C4-2B (cell line): ENCODE measurements around the gene DKK1.

Experiments
- ZFX ChIP-seq: fragments of 450-650 bp; IDR thresholded peaks from 2 replicates; pipeline ENCODE4 v1.6.1; 2017
- TF ChIP-seq, protein P1 (sequence below): fragments of 450-650 bp; conservative IDR thresholded peaks from 2 replicates; pipeline ENCODE4 v1.5.1; 2017; ENCODE audit warnings: mild to moderate bottlenecking

DNA sequence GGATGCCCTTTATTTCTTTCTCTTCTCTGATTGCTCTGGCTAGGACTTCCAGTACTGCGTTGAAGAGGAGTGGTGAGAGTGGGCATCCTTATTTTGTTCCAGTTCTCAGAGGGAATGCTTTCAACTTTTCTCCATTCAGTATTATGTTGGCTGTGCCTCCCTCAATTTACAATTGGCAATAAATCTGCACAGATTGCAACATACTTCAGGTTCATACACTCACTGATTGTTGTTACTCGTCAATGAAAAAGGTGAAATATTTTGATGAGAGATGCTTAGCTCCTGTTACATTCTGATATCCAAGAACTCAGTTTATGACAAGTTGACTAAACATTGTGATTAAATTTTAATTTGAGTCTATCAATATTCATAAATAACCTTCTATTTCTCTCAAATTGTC, 37.9 kb upstream of the DKK1 start:
- TF ChIP-seq, protein P1, sequence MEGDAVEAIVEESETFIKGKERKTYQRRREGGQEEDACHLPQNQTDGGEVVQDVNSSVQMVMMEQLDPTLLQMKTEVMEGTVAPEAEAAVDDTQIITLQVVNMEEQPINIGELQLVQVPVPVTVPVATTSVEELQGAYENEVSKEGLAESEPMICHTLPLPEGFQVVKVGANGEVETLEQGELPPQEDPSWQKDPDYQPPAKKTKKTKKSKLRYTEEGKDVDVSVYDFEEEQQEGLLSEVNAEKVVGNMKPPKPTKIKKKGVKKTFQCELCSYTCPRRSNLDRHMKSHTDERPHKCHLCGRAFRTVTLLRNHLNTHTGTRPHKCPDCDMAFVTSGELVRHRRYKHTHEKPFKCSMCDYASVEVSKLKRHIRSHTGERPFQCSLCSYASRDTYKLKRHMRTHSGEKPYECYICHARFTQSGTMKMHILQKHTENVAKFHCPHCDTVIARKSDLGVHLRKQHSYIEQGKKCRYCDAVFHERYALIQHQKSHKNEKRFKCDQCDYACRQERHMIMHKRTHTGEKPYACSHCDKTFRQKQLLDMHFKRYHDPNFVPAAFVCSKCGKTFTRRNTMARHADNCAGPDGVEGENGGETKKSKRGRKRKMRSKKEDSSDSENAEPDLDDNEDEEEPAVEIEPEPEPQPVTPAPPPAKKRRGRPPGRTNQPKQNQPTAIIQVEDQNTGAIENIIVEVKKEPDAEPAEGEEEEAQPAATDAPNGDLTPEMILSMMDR: no peak
- TF ChIP-seq ZFX: no peak
